ENCODE measurements around the gene DEPDC5.
"Not testable (repeated sequence)": the region's sequence is repeated elsewhere in the genome, so short reads cannot be mapped to it uniquely, and the experiment has no call there.

DEPDC5 gene

GRCh38 chr22:31749636-31750364 lies 4.0 kb upstream of the DEPDC5 start, which contains the start of gene PRR14L:
Gene PRR14L (minus strand): TSS chr22:31750132. CDS start chr22:31738860, 11,272 bp downstream.
- H3K9me3 ChIP-seq (ENCODE audit: insufficient read depth, low read depth, low read length) = no peaks in the 10 kb centered on the region
- H3K27me3 ChIP-seq (ENCODE audit: insufficient read depth, low read length) = no peaks in the 10 kb centered on the region
- peaks cover 7% of the 10 kb centered on the region for H3K36me3 ChIP-seq (ENCODE audit: insufficient read depth, low read length)
- H3K27ac ChIP-seq (ENCODE audit: low read depth, low read length) = peak within 1 kb of the TSS; percentile 98
- under 1% methylated on average over 62 of the region's 62 CpGs for WGBS
- peak within 1 kb of the TSS; percentile 97 for H3K9ac ChIP-seq (ENCODE audit: low read depth, low read length)
- peaks cover 28% of the 10 kb centered on the region for H3K4me1 ChIP-seq (ENCODE audit: insufficient read depth, low read length)
- H3K4me3 ChIP-seq (ENCODE audit: low read length) = peak within 1 kb of the TSS; percentile 90

GRCh38 chr22:31750365-31751284 lies 3.2 kb upstream of the DEPDC5 start:
- WGBS = 71% methylated on average over 16 of the region's 16 CpGs
- Histone ChIP-seq H3K9me3 (ENCODE audit: insufficient read depth, low read depth, low read length) (no peaks in the 10 kb centered on the region), H3K36me3 (ENCODE audit: insufficient read depth, low read length) (peaks cover 7% of the 10 kb centered on the region), H3K4me1 (ENCODE audit: insufficient read depth, low read length) (peaks cover 28% of the 10 kb centered on the region), H3K27me3 (ENCODE audit: insufficient read depth, low read length) (no peaks in the 10 kb centered on the region), H3K4me3 (ENCODE audit: low read length) (peak overlapping the region; percentile 90), H3K27ac (ENCODE audit: low read depth, low read length) (0 out of 2 replicates have a peak overlapping the region, but pooled peaks have one; percentile 19), H3K9ac (ENCODE audit: low read depth, low read length) (no peak overlapping the region)

GRCh38 chr22:31752096-31752847 lies 1.5 kb upstream of the DEPDC5 start:
- H3K27ac ChIP-seq (ENCODE audit: low read depth, low read length) = peak overlapping the region; percentile 95; the same call in 1 of the 2 replicates
- no peaks in the 10 kb centered on the region for H3K9me3 ChIP-seq (ENCODE audit: insufficient read depth, low read depth, low read length)
- H3K9ac ChIP-seq (ENCODE audit: low read depth, low read length) = peak overlapping the region; percentile 81; the same call in 1 of the 2 replicates
- H3K27me3 ChIP-seq (ENCODE audit: insufficient read depth, low read length) = no peaks in the 10 kb centered on the region
- 79% methylated on average over 7 of the region's 7 CpGs for WGBS
- H3K4me1 ChIP-seq (ENCODE audit: insufficient read depth, low read length) = peaks cover 27% of the 10 kb centered on the region
- no peaks in the 10 kb centered on the region for H3K36me3 ChIP-seq (ENCODE audit: insufficient read depth, low read length)
- peak overlapping the region; percentile 74 for H3K4me3 ChIP-seq (ENCODE audit: low read length)

- Histone ChIP-seq H3K4me3 (ENCODE audit: low read length) (peak overlapping the region; percentile 74), H3K4me1 (ENCODE audit: insufficient read depth, low read length) (peaks cover 18% of the 10 kb centered on the region), H3K27me3 (ENCODE audit: insufficient read depth, low read length) (no peaks in the 10 kb centered on the region), H3K9me3 (ENCODE audit: insufficient read depth, low read depth, low read length) (no peaks in the 10 kb centered on the region), H3K27ac (ENCODE audit: low read depth, low read length) (peak overlapping the region; percentile 95), H3K9ac (ENCODE audit: low read depth, low read length) (peak overlapping the region; percentile 81), H3K36me3 (ENCODE audit: insufficient read depth, low read length) (peaks cover under 1% of the 10 kb centered on the region; the same call in 1 of the 2 replicates)
- WGBS = 6% methylated on average over 20 of the region's 20 CpGs
Observed at GRCh38 chr22:31753005-31753633, 700 bp upstream of the DEPDC5 start.

GRCh38 chr22:31754813-31755212 lies 994 bp downstream of the DEPDC5 start:
- H3K27me3 ChIP-seq (ENCODE audit: insufficient read depth, low read length) = no peaks in the 10 kb centered on the region
- H3K27ac ChIP-seq (ENCODE audit: low read depth, low read length) = no peak overlapping the region
- H3K9me3 ChIP-seq (ENCODE audit: insufficient read depth, low read depth, low read length) = no peaks in the 10 kb centered on the region
- peak overlapping the region; percentile 74 for H3K4me3 ChIP-seq (ENCODE audit: low read length)
- H3K36me3 ChIP-seq (ENCODE audit: insufficient read depth, low read length) = peaks cover 11% of the 10 kb centered on the region; the same call in 1 of the 2 replicates
- peaks cover 12% of the 10 kb centered on the region for H3K4me1 ChIP-seq (ENCODE audit: insufficient read depth, low read length)
- WGBS = 73% methylated on average over 6 of the region's 6 CpGs
- peak overlapping the region; percentile 73 for H3K9ac ChIP-seq (ENCODE audit: low read depth, low read length)

GRCh38 chr22:31757265-31757664 lies 3.4 kb downstream of the DEPDC5 start:
- Histone ChIP-seq H3K4me3 (ENCODE audit: low read length) (no peak overlapping the region), H3K9ac (ENCODE audit: low read depth, low read length) (no peak overlapping the region), H3K27me3 (ENCODE audit: insufficient read depth, low read length) (no peaks in the 10 kb centered on the region), H3K9me3 (ENCODE audit: insufficient read depth, low read depth, low read length) (no peaks in the 10 kb centered on the region), H3K27ac (ENCODE audit: low read depth, low read length) (no peak overlapping the region), H3K4me1 (ENCODE audit: insufficient read depth, low read length) (peaks cover 6% of the 10 kb centered on the region; the same call in 1 of the 2 replicates), H3K36me3 (ENCODE audit: insufficient read depth, low read length) (peaks cover 22% of the 10 kb centered on the region)
- 100% methylated on average over 1 of the region's 1 CpG for WGBS

GRCh38 chr22:31758860-31759259 lies 5.0 kb downstream of the DEPDC5 start:
- H3K4me1 ChIP-seq (ENCODE audit: insufficient read depth, low read length); H3K9ac ChIP-seq (ENCODE audit: low read depth, low read length); H3K9me3 ChIP-seq (ENCODE audit: insufficient read depth, low read depth, low read length); H3K27me3 ChIP-seq (ENCODE audit: insufficient read depth, low read length); H3K4me3 ChIP-seq (ENCODE audit: low read length); H3K27ac ChIP-seq (ENCODE audit: low read depth, low read length): not testable (repeated sequence)
- WGBS = 95% methylated on average over 5 of the region's 5 CpGs
- peaks cover 27% of the 10 kb centered on the region for H3K36me3 ChIP-seq (ENCODE audit: insufficient read depth, low read length)

- H3K27me3 ChIP-seq (ENCODE audit: insufficient read depth, low read length) = no peaks in the 10 kb centered on the region
- 87% methylated on average over 3 of the region's 3 CpGs for WGBS
- H3K36me3 ChIP-seq (ENCODE audit: insufficient read depth, low read length) = peaks cover 64% of the 10 kb centered on the region
Observed at GRCh38 chr22:31764785-31765184, 11.0 kb downstream of the DEPDC5 start.

GRCh38 chr22:31768422-31769059 lies 14.7 kb downstream of the DEPDC5 start:
- H3K27ac ChIP-seq (ENCODE audit: low read depth, low read length) = no peak overlapping the region
- H3K36me3 ChIP-seq (ENCODE audit: insufficient read depth, low read length) = peaks cover 68% of the 10 kb centered on the region
- H3K27me3 ChIP-seq (ENCODE audit: insufficient read depth, low read length) = no peaks in the 10 kb centered on the region
- no peak overlapping the region for H3K4me3 ChIP-seq (ENCODE audit: low read length)
- no peak overlapping the region for H3K9ac ChIP-seq (ENCODE audit: low read depth, low read length)
- H3K9me3 ChIP-seq (ENCODE audit: insufficient read depth, low read depth, low read length) = no peaks in the 10 kb centered on the region
- H3K4me1 ChIP-seq (ENCODE audit: insufficient read depth, low read length) = no peaks in the 10 kb centered on the region
- 90% methylated on average over 4 of the region's 4 CpGs for WGBS

More at GRCh38 chr22:31764785-31765184, 11.0 kb downstream of the DEPDC5 start:
- H3K27ac ChIP-seq (ENCODE audit: low read depth, low read length) = no peak overlapping the region
- no peak overlapping the region for H3K4me3 ChIP-seq (ENCODE audit: low read length)
- H3K9me3 ChIP-seq (ENCODE audit: insufficient read depth, low read depth, low read length) = no peaks in the 10 kb centered on the region
- no peaks in the 10 kb centered on the region for H3K4me1 ChIP-seq (ENCODE audit: insufficient read depth, low read length)
- H3K9ac ChIP-seq (ENCODE audit: low read depth, low read length) = no peak overlapping the region

- Histone ChIP-seq H3K4me1 (ENCODE audit: insufficient read depth, low read length) (no peaks in the 10 kb centered on the region), H3K4me3 (ENCODE audit: low read length) (no peak overlapping the region), H3K36me3 (ENCODE audit: insufficient read depth, low read length) (peaks cover 42% of the 10 kb centered on the region), H3K27ac (ENCODE audit: low read depth, low read length) (no peak overlapping the region), H3K27me3 (ENCODE audit: insufficient read depth, low read length) (no peaks in the 10 kb centered on the region), H3K9ac (ENCODE audit: low read depth, low read length) (no peak overlapping the region), H3K9me3 (ENCODE audit: insufficient read depth, low read depth, low read length) (no peaks in the 10 kb centered on the region)
- 99% methylated on average over 4 of the region's 5 CpGs for WGBS
Observed at GRCh38 chr22:31773416-31773815, 19.6 kb downstream of the DEPDC5 start.
